ENCODE data around the gene ZNF511.
A peak's percentile ranks its signal among the peaks of the same experiment; 100 is the strongest.

ZNF511 gene

GRCh38 chr10:133279326-133280226 is 29.1 kb upstream of the ZNF511 start:
- Histone ChIP-seq H3K4me3 (no peak overlapping the region), H4K20me1 (peaks cover 76% of the 10 kb centered on the region), H3K36me3 (peaks cover 66% of the 10 kb centered on the region), H3K4me1 (peaks cover 54% of the 10 kb centered on the region), H3K27me3 (peaks cover 28% of the 10 kb centered on the region), H3K9me3 (no peaks in the 10 kb centered on the region), H3K4me2 (peak overlapping the region; percentile 96), H3K27ac (no peak overlapping the region), H3K9ac (no peak overlapping the region)
- TF ChIP-seq Cebpa-rat (IDR thresholded peaks at IDR 0.05): no peak

GRCh38 chr10:133280391-133281059 is 28.2 kb upstream of the ZNF511 start:
- Histone ChIP-seq H3K4me1 (peaks cover 44% of the 10 kb centered on the region), H3K36me3 (peaks cover 76% of the 10 kb centered on the region), H3K27ac (no peak overlapping the region), H4K20me1 (peaks cover 69% of the 10 kb centered on the region), H3K4me2 (no peak overlapping the region), H3K27me3 (peaks cover 19% of the 10 kb centered on the region), H3K4me3 (no peak overlapping the region), H3K9ac (no peak overlapping the region), H3K9me3 (no peaks in the 10 kb centered on the region)
- no peak for TF ChIP-seq Cebpa-rat (IDR thresholded peaks at IDR 0.05)

GRCh38 chr10:133281084-133281483 is 27.6 kb upstream of the ZNF511 start:
- no peak overlapping the region for H3K4me2 ChIP-seq
- peaks cover 39% of the 10 kb centered on the region for H3K4me1 ChIP-seq
- no peak overlapping the region for H3K27ac ChIP-seq
- peaks cover 13% of the 10 kb centered on the region for H3K27me3 ChIP-seq
- no peak for TF ChIP-seq Cebpa-rat (IDR thresholded peaks at IDR 0.05)
- H3K9ac ChIP-seq: no peak overlapping the region
- peaks cover 68% of the 10 kb centered on the region for H4K20me1 ChIP-seq
- no peak overlapping the region for H3K4me3 ChIP-seq
- peaks cover 81% of the 10 kb centered on the region for H3K36me3 ChIP-seq
- no peaks in the 10 kb centered on the region for H3K9me3 ChIP-seq

- no peak overlapping the region for H3K9ac ChIP-seq
- H4K20me1 ChIP-seq: peaks cover 68% of the 10 kb centered on the region
- TF ChIP-seq Cebpa-rat (IDR thresholded peaks at IDR 0.05): no peak
- no peak overlapping the region for H3K27ac ChIP-seq
- no peak overlapping the region for H3K4me3 ChIP-seq
- H3K9me3 ChIP-seq: no peaks in the 10 kb centered on the region
- no peak overlapping the region for H3K4me2 ChIP-seq
- H3K4me1 ChIP-seq: peaks cover 32% of the 10 kb centered on the region
- H3K27me3 ChIP-seq: peaks cover 6% of the 10 kb centered on the region; the same call in 1 of the 2 replicates
- H3K36me3 ChIP-seq: peaks cover 88% of the 10 kb centered on the region
Observed at GRCh38 chr10:133281628-133282372, 26.9 kb upstream of the ZNF511 start.

- peaks cover 92% of the 10 kb centered on the region for H3K36me3 ChIP-seq
Observed at GRCh38 chr10:133282846-133283390, 25.8 kb upstream of the ZNF511 start.

GRCh38 chr10:133283931-133284330 is 24.8 kb upstream of the ZNF511 start:
- TF ChIP-seq Cebpa-rat (IDR thresholded peaks at IDR 0.05): no peak
- no peak overlapping the region for H3K27ac ChIP-seq
- H4K20me1 ChIP-seq: peaks cover 51% of the 10 kb centered on the region
- H3K9ac ChIP-seq: no peak overlapping the region
- H3K36me3 ChIP-seq: peaks cover 98% of the 10 kb centered on the region
- H3K4me3 ChIP-seq: no peak overlapping the region
- no peak overlapping the region for H3K4me2 ChIP-seq
- no peaks in the 10 kb centered on the region for H3K9me3 ChIP-seq
- H3K27me3 ChIP-seq: no peaks in the 10 kb centered on the region
- peaks cover 10% of the 10 kb centered on the region for H3K4me1 ChIP-seq

More at GRCh38 chr10:133282846-133283390, 25.8 kb upstream of the ZNF511 start:
- H3K4me1 ChIP-seq: peaks cover 20% of the 10 kb centered on the region
- H4K20me1 ChIP-seq: peaks cover 61% of the 10 kb centered on the region
- no peaks in the 10 kb centered on the region for H3K27me3 ChIP-seq
- H3K9ac ChIP-seq: no peak overlapping the region
- H3K27ac ChIP-seq: no peak overlapping the region
- H3K4me3 ChIP-seq: no peak overlapping the region
- no peaks in the 10 kb centered on the region for H3K9me3 ChIP-seq
- no peak overlapping the region for H3K4me2 ChIP-seq
- no peak for TF ChIP-seq Cebpa-rat (IDR thresholded peaks at IDR 0.05)

GRCh38 chr10:133285217-133285616 is 23.5 kb upstream of the ZNF511 start:
- Histone ChIP-seq H3K27ac (no peak overlapping the region), H3K9ac (no peak overlapping the region), H3K36me3 (peaks cover 98% of the 10 kb centered on the region), H3K4me2 (no peak overlapping the region), H3K27me3 (no peaks in the 10 kb centered on the region), H4K20me1 (peaks cover 42% of the 10 kb centered on the region), H3K9me3 (no peaks in the 10 kb centered on the region), H3K4me1 (no peaks in the 10 kb centered on the region), H3K4me3 (no peak overlapping the region)
- no peak for TF ChIP-seq Cebpa-rat (IDR thresholded peaks at IDR 0.05)

GRCh38 chr10:133286366-133286765 is 22.3 kb upstream of the ZNF511 start:
- no peak overlapping the region for H3K9ac ChIP-seq
- TF ChIP-seq Cebpa-rat (IDR thresholded peaks at IDR 0.05): no peak
- H3K4me3 ChIP-seq: no peak overlapping the region
- H3K4me2 ChIP-seq: no peak overlapping the region
- peaks cover 96% of the 10 kb centered on the region for H3K36me3 ChIP-seq
- H3K27ac ChIP-seq: no peak overlapping the region
- peaks cover 36% of the 10 kb centered on the region; the same call in 1 of the 2 replicates for H4K20me1 ChIP-seq
- no peaks in the 10 kb centered on the region for H3K27me3 ChIP-seq
- H3K4me1 ChIP-seq: no peaks in the 10 kb centered on the region
- H3K9me3 ChIP-seq: no peaks in the 10 kb centered on the region

GRCh38 chr10:133287832-133288500 is 20.7 kb upstream of the ZNF511 start:
- no peaks in the 10 kb centered on the region for H3K4me1 ChIP-seq
- no peak overlapping the region for H3K9ac ChIP-seq
- no peak overlapping the region for H3K4me2 ChIP-seq
- no peaks in the 10 kb centered on the region for H3K27me3 ChIP-seq
- no peak overlapping the region for H3K27ac ChIP-seq
- H3K9me3 ChIP-seq: no peaks in the 10 kb centered on the region
- H4K20me1 ChIP-seq: peaks cover 36% of the 10 kb centered on the region; the same call in 1 of the 2 replicates
- H3K36me3 ChIP-seq: peaks cover 87% of the 10 kb centered on the region
- H3K4me3 ChIP-seq: no peak overlapping the region
- no peak for TF ChIP-seq Cebpa-rat (IDR thresholded peaks at IDR 0.05)
